Fibroblast of gingiva (primary cell): Measurements from ENCODE around the gene THEM5.

Experiments
- DNase-seq: peaks from one replicate; pipeline ENCODE4 v3.0.0-alpha.2; 2011; ENCODE audit warnings: low read depth

Gene THEM5

GRCh38 chr1:151839457-151840403, 13.8 kb downstream of the THEM5 start, which contains the start of gene C2CD4D:
Gene C2CD4D, minus strand, starts transcription at chr1:151839820. Its CDS starts 831 bp downstream, at chr1:151838989.
- no peak for DNase-seq

- no peak for DNase-seq
Measured at GRCh38 chr1:151839082-151839412, 14.5 kb downstream of the THEM5 start.

GRCh38 chr1:151838222-151839081, 15.1 kb downstream of the THEM5 start:
- DNase-seq = no peak

- no peak for DNase-seq
Measured at GRCh38 chr1:151837884-151838221, 15.7 kb downstream of the THEM5 start.

- DNase-seq = no peak
Measured at GRCh38 chr1:151837197-151837596, 16.3 kb downstream of the THEM5 start.

GRCh38 chr1:151835596-151835995, 17.9 kb downstream of the THEM5 start:
- DNase-seq = no peak

- DNase-seq = no peak
Measured at GRCh38 chr1:151834239-151834638, 19.3 kb downstream of the THEM5 start.

- no peak for DNase-seq
Measured at GRCh38 chr1:151833172-151833900, 20.2 kb downstream of the THEM5 start.

GRCh38 chr1:151832318-151832980, 21.1 kb downstream of the THEM5 start:
- peak; percentile 81 for DNase-seq

- DNase-seq = no peak
Measured at GRCh38 chr1:151831605-151832004, 21.9 kb downstream of the THEM5 start, which contains the start of gene RORC. Gene RORC, minus strand, starts transcription at chr1:151831802. Its CDS starts 38 bp downstream, at chr1:151831764.

GRCh38 chr1:151831256-151831591, 22.3 kb downstream of the THEM5 start:
- DNase-seq = no peak

GRCh38 chr1:151830055-151830454, 23.5 kb downstream of the THEM5 start:
- DNase-seq = no peak

- no peak for DNase-seq
Measured at GRCh38 chr1:151829352-151830046, 24.0 kb downstream of the THEM5 start.

GRCh38 chr1:151828921-151829320, 24.6 kb downstream of the THEM5 start:
- no peak for DNase-seq

GRCh38 chr1:151827853-151828252, 25.7 kb downstream of the THEM5 start:
- DNase-seq = no peak

GRCh38 chr1:151825751-151826660, 27.5 kb downstream of the THEM5 start:
- DNase-seq = no peak

- DNase-seq = no peak
Measured at GRCh38 chr1:151825204-151825603, 28.3 kb downstream of the THEM5 start.

GRCh38 chr1:151823175-151823574, 30.3 kb downstream of the THEM5 start:
- DNase-seq = no peak

GRCh38 chr1:151822404-151822803, 31.1 kb downstream of the THEM5 start:
- DNase-seq = no peak

GRCh38 chr1:151820940-151821339, 32.6 kb downstream of the THEM5 start:
- DNase-seq = no peak
